IMR-90 (cell line): ENCODE measurements around the gene KDM1A. TPM values are rescaled to one million over a fixed set of nuclear protein-coding genes. Genes with fewer than 3 reads are reported as not detected.

ENCODE experiments used
- ATAC-seq: fragments of 200-7000 bp; cut with Tn5 transposase; 2 replicates; pipeline ENCODE4 v1.9.1; 2020; ENCODE audit warnings: low read depth, mild to moderate bottlenecking, moderate library complexity
- BruUV-seq: library from RNA; stranded (reverse); fragments of 400-500 nt; replicated peaks from 2 replicates; lab custom pipeline; 2021; lab: Mats Ljungman, UMichigan
- CTCF ChIA-PET: fragments of 300-600 bp; formaldehyde crosslinking; extraction: SDS; loops from one replicate; lab custom pipeline; 2021; ENCODE audit warnings: antibody characterized with exemption; lab: Yijun Ruan, JAX
- POLR2A ChIA-PET: fragments of 300-600 bp; sonication (Branson Sonifier 250); formaldehyde crosslinking; loops from one replicate; lab custom pipeline; 2022; ENCODE audit warnings: antibody characterized with exemption; ENCODE audit not compliant: unreplicated experiment; lab: Charles Lee
- DNase-seq: peaks from one replicate; pipeline ENCODE4 v3.0.0; 2013
- H2AFZ ChIP-seq: replicated peaks from 2 replicates; pipeline ENCODE3; 2013; ENCODE audit warnings: low read length, mild to moderate bottlenecking; ENCODE audit not compliant: poor library complexity
- H2AK5ac ChIP-seq: 2 replicates; pipeline ENCODE4 v1.6.1; 2013; ENCODE audit warnings: low read depth, low read length, inconsistent platforms
- H2AK9ac ChIP-seq: replicated peaks from 2 replicates; pipeline ENCODE3; 2013; ENCODE audit warnings: mild to moderate bottlenecking, low read depth, low read length, moderate library complexity; ENCODE audit not compliant: poor library complexity
- H2BK120ac ChIP-seq: 2 replicates; pipeline ENCODE4 v1.6.1; 2013; ENCODE audit warnings: low read depth, low read length, inconsistent platforms
- H2BK15ac ChIP-seq: 3 replicates; pipeline ENCODE4 v1.6.1; 2013; ENCODE audit warnings: low read depth, low read length, inconsistent platforms
- H2BK20ac ChIP-seq: 2 replicates; pipeline ENCODE4 v1.6.1; 2013; ENCODE audit warnings: low read depth, mild to moderate bottlenecking, inconsistent platforms, low read length, moderate library complexity
- H2BK5ac ChIP-seq: 2 replicates; pipeline ENCODE4 v1.6.1; 2013; ENCODE audit warnings: mild to moderate bottlenecking, low read depth, low read length, inconsistent platforms; ENCODE audit not compliant: poor library complexity, severe bottlenecking
- H3K14ac ChIP-seq: replicated peaks from 2 replicates; pipeline ENCODE4 v1.6.1; 2013; ENCODE audit warnings: low read depth, low read length, inconsistent platforms
- H3K18ac ChIP-seq: 2 replicates; pipeline ENCODE4 v1.6.1; 2013; ENCODE audit warnings: low read depth, low read length, control low read depth
- H3K23ac ChIP-seq: 2 replicates; pipeline ENCODE4 v1.6.1; 2013; ENCODE audit warnings: low read depth, low read length, inconsistent platforms
- H3K27ac ChIP-seq: 2 replicates; pipeline ENCODE4 v1.5.1; 2013; ENCODE audit warnings: mild to moderate bottlenecking, control low read depth, low read length; ENCODE audit not compliant: insufficient read depth
- H3K27me3 ChIP-seq: 2 replicates; pipeline ENCODE4 v1.6.1; 2013; ENCODE audit warnings: low read length; ENCODE audit not compliant: control insufficient read depth, insufficient read depth
- H3K36me3 ChIP-seq: 2 replicates; pipeline ENCODE4 v1.6.1; 2013; ENCODE audit warnings: low read length, mixed read lengths; ENCODE audit not compliant: control insufficient read depth, insufficient read depth
- H3K4ac ChIP-seq: 2 replicates; pipeline ENCODE4 v1.6.1; 2013; ENCODE audit warnings: low read depth, low read length, inconsistent platforms
- H3K4me1 ChIP-seq: 2 replicates; pipeline ENCODE4 v1.6.1; 2013; ENCODE audit warnings: low read length, mixed read lengths; ENCODE audit not compliant: control insufficient read depth, insufficient read depth
- H3K4me2 ChIP-seq: 2 replicates; pipeline ENCODE4 v1.6.1; 2013; ENCODE audit warnings: low read depth, mild to moderate bottlenecking, control low read depth, low read length, moderate library complexity
- H3K4me3 ChIP-seq: 2 replicates; pipeline ENCODE4 v1.5.1; 2013; ENCODE audit warnings: low read depth, mild to moderate bottlenecking, control low read depth, low read length, moderate library complexity; ENCODE audit not compliant: insufficient read depth
- H3K56ac ChIP-seq: 2 replicates; pipeline ENCODE4 v1.6.1; 2013; ENCODE audit warnings: low read length, inconsistent platforms; ENCODE audit not compliant: insufficient read depth; ENCODE audit errors: extremely low read depth
- H3K79me1 ChIP-seq, 2 experiments: 2 replicates each; pipeline ENCODE4 v1.6.1; 2013; ENCODE audit warnings: low read length in 2 of 2, inconsistent platforms in 1 of 2, low read depth in 1 of 2
- H3K9ac ChIP-seq: 2 replicates; pipeline ENCODE4 v1.6.1; 2013; ENCODE audit warnings: low read depth, low read length, control low read depth
- H3K9me1 ChIP-seq: 2 replicates; pipeline ENCODE4 v1.6.1; 2013; ENCODE audit warnings: low read length, inconsistent platforms; ENCODE audit not compliant: insufficient read depth
- H3K9me3 ChIP-seq: 2 replicates; pipeline ENCODE4 v1.6.1; 2013; ENCODE audit warnings: low read length; ENCODE audit not compliant: control insufficient read depth, insufficient read depth
- H4K20me1 ChIP-seq: 2 replicates; pipeline ENCODE4 v1.6.1; 2013; ENCODE audit warnings: low read length, inconsistent platforms; ENCODE audit not compliant: insufficient read depth
- H4K5ac ChIP-seq: 2 replicates; pipeline ENCODE4 v1.6.1; 2013; ENCODE audit warnings: mild to moderate bottlenecking, low read depth, low read length, control low read depth
- H4K8ac ChIP-seq, 2 experiments: 2 replicates each; pipeline ENCODE4 v1.6.1; 2013; ENCODE audit warnings: low read depth in 2 of 2, low read length in 2 of 2, control low read depth in 1 of 2, inconsistent platforms in 1 of 2
- H4K91ac ChIP-seq: 2 replicates; pipeline ENCODE4 v1.6.1; 2013; ENCODE audit warnings: low read depth, low read length, inconsistent platforms; ENCODE audit not compliant: insufficient read depth
- BHLHE40 ChIP-seq: fragments of 150-350 bp; IDR thresholded peaks from 2 replicates; pipeline ENCODE4 v1.6.1; 2016; ENCODE audit warnings: mild to moderate bottlenecking, low read depth, low read length
- MAFK ChIP-seq: IDR thresholded peaks from 2 replicates; pipeline ENCODE4 v1.6.1; 2012; ENCODE audit warnings: low read depth, low read length, improper control_type of control experiment
- RAD21 ChIP-seq: IDR thresholded peaks from 2 replicates; pipeline ENCODE4 v1.6.1; 2012; ENCODE audit warnings: low read length, improper control_type of control experiment
- RFX5 ChIP-seq: IDR thresholded peaks from 2 replicates; pipeline ENCODE4 v1.8.0; 2012; ENCODE audit warnings: low read depth, mild to moderate bottlenecking, low read length, moderate library complexity
- USF2 ChIP-seq: fragments of 150-350 bp; IDR thresholded peaks from 2 replicates; pipeline ENCODE4 v1.6.1; 2017; ENCODE audit warnings: mild to moderate bottlenecking, antibody characterized with exemption, low read length, low read depth
- WGBS, 2 experiments: methylation state at CpG; one replicate each; pipeline versions ENCODE4 v1.1.5 to v1.1.7; 2013; ENCODE audit warnings: missing lambda C conversion rate in 2 of 2; ENCODE audit not compliant: insufficient read length in 1 of 2; ENCODE audit errors: extremely low coverage in 2 of 2; 5-methylcytosine and 5-hydroxymethylcytosine counted together
- dilution Hi-C: fragments of 300-500 bp; cut with HindIII; formaldehyde crosslinking; loops from one replicate; pipeline ENCODE4 v1.14.3; 2018; ENCODE audit warnings: low sequenced_read_pairs; ENCODE audit not compliant: unreplicated experiment
- in situ Hi-C: fragments of 300-500 bp; cut with MboI; formaldehyde crosslinking; loops from 3 replicates; pipeline ENCODE4 v1.14.3; 2019; ENCODE audit warnings: low sequenced_read_pairs, inconsistent platforms, mixed read lengths
- intact Hi-C: fragments of 100-400 bp; cut with micrococcal nuclease; formaldehyde crosslinking; loops from 2 replicates; pipeline ENCODE4 v1.10.0; 2022
- polyA plus RNA-seq, 3 experiments: library from polyadenylated mRNA; depleted of rRNA; stranded (reverse); fragments of >200 nt; gene quantifications; 2 replicates each; pipeline ENCODE4 v1.2.3, GENCODE V29; 2012; ENCODE audit warnings: low replicate concordance in 1 of 3
- total RNA-seq: library from RNA; depleted of rRNA; stranded (reverse); fragments of >200 nt; gene quantifications from 2 replicates; pipeline ENCODE4 v1.2.3, GENCODE V29; 2012
- TF ChIP-seq, protein P1 (sequence below): fragments of 150-350 bp; IDR thresholded peaks from 2 replicates; pipeline ENCODE4 v1.6.1; 2016; ENCODE audit warnings: low read depth, mild to moderate bottlenecking, low read length, moderate library complexity, borderline replicate concordance

The KDM1A gene
- total and polyA plus RNA-seq, 2 of the 4 experiments (the other 2 are of a cell fraction): 58.7 to 104 TPM

- no peaks in the 10 kb centered on the region for H3K36me3 ChIP-seq
- no peak overlapping the region for H2AK9ac ChIP-seq
- H3K4ac ChIP-seq: no peak overlapping the region
- dilution Hi-C loops: no loop called here
- no peak overlapping the region for H3K18ac ChIP-seq
- no peak overlapping the region for H3K56ac ChIP-seq
- ChIA-PET POLR2A (no interaction called here), CTCF (no interaction called here)
- no peaks in the 10 kb centered on the region for H3K9me3 ChIP-seq
- H2BK20ac ChIP-seq: no peak overlapping the region
- in situ Hi-C loops: no loop called here
- H3K27ac ChIP-seq: no peak overlapping the region
- no peak for TF ChIP-seq MAFK
- no peak for TF ChIP-seq BHLHE40
- TF ChIP-seq RAD21: no peak
- no peak for TF ChIP-seq RFX5
- TF ChIP-seq, protein P1, sequence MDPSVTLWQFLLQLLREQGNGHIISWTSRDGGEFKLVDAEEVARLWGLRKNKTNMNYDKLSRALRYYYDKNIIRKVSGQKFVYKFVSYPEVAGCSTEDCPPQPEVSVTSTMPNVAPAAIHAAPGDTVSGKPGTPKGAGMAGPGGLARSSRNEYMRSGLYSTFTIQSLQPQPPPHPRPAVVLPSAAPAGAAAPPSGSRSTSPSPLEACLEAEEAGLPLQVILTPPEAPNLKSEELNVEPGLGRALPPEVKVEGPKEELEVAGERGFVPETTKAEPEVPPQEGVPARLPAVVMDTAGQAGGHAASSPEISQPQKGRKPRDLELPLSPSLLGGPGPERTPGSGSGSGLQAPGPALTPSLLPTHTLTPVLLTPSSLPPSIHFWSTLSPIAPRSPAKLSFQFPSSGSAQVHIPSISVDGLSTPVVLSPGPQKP: no peak
- no peak for TF ChIP-seq USF2
- H2AK5ac ChIP-seq: no peak overlapping the region
- no peak overlapping the region for H4K8ac ChIP-seq
- intact Hi-C loops: no loop called here
- H3K4me3 ChIP-seq: no peak overlapping the region
- BruUV-seq: no TSS peak
- H3K4me1 ChIP-seq: no peaks in the 10 kb centered on the region; the same call in 1 of the 2 replicates
- no peak overlapping the region for H2BK5ac ChIP-seq
- H3K23ac ChIP-seq: no peak overlapping the region
- H3K4me2 ChIP-seq: no peak overlapping the region
- no peak overlapping the region for H2BK15ac ChIP-seq
- peaks cover 57% of the 10 kb centered on the region for H4K20me1 ChIP-seq
- no CpG with 5 or more reads among the region's 4 CpGs for WGBS, 2 experiments
- H3K9me1 ChIP-seq: peaks cover 7% of the 10 kb centered on the region
- H3K27me3 ChIP-seq: no peaks in the 10 kb centered on the region
- no peak overlapping the region for H2AFZ ChIP-seq
- H2BK120ac ChIP-seq: no peak overlapping the region
- ATAC-seq (no peak), DNase-seq (no peak)
- H4K91ac ChIP-seq: no peak overlapping the region
- no peak overlapping the region for H4K5ac ChIP-seq
- H3K14ac ChIP-seq: no peak overlapping the region
- H3K79me1 ChIP-seq: peaks cover 5 to 74% of the 10 kb centered on the region in 2 experiments; a peak in 3 of 4 replicates
- no peak overlapping the region for H3K9ac ChIP-seq
Observed at GRCh38 chr1:23029337-23029736, 10.1 kb downstream of the KDM1A start.
